Measurements from ENCODE around the gene CYP27B1. TPM values are rescaled to one million over a fixed set of nuclear protein-coding genes. Genes with fewer than 3 reads are reported as not detected.
A peak's percentile ranks its signal among the peaks of the same experiment; 100 is the strongest.

The CYP27B1 gene
- total RNA-seq, 1 donor from 2014 or later = 2.4 TPM

DNA sequence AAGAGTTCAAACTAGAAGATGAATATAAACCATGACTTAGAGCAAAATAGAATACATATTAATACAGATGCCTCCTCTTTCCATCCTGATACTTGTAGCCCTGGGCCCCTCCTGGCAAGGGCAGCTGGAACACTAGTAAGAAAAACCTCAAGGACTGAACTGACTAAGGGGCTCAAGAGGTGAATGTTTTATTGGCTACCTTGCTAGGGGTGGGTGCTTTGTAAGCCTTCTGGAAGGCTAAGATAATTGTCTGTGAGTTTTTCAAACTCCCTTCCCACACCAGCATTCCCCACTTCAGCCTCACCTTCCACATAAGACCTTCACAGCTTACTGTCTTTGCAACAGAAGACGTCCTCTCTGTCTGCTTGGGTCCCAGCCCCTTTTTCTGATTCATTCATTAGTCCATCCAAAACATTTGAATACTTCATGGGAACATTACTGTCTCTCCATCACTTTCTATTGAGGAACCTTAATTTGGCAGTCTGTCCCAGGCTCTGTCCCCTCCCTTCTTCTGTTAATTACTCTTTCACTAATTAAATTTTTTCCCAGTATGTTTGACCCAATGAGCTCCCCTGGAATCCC, 13.0 kb downstream of the CYP27B1 start:
- Mint-ChIP-seq H3K36me3 (ENCODE audit: low read depth) (peaks cover 47% of the 10 kb centered on the region), H3K9me3 (no peaks in the 10 kb centered on the region), H3K27me3 (no peaks in the 10 kb centered on the region), H3K27ac (peak overlapping the region; percentile 87), H3K4me1 (peaks cover 61% of the 10 kb centered on the region), H3K4me3 (peak overlapping the region; percentile 88)
- ChIA-PET CTCF (no interaction called here), POLR2A (interaction anchor here (0.8 to 1.0 kb wide), 3 partner anchors 9 to 18 kb away, joined by 3 to 4 read pairs (median 4); partner anchors contain the start of genes EEF1AKMT3, METTL1 and TSPAN31)
- intact Hi-C loops (cut with micrococcal nuclease) = loop anchor here (2.0 to 5.0 kb wide), 4 partner anchors 91 to 1067 kb away; partner anchors contain the start of genes ARHGAP9, DDIT3 and PTGES3
- DNase-seq (no peak), ATAC-seq (ENCODE audit: low read depth) (no peak)
- TF ChIP-seq, protein P1, sequence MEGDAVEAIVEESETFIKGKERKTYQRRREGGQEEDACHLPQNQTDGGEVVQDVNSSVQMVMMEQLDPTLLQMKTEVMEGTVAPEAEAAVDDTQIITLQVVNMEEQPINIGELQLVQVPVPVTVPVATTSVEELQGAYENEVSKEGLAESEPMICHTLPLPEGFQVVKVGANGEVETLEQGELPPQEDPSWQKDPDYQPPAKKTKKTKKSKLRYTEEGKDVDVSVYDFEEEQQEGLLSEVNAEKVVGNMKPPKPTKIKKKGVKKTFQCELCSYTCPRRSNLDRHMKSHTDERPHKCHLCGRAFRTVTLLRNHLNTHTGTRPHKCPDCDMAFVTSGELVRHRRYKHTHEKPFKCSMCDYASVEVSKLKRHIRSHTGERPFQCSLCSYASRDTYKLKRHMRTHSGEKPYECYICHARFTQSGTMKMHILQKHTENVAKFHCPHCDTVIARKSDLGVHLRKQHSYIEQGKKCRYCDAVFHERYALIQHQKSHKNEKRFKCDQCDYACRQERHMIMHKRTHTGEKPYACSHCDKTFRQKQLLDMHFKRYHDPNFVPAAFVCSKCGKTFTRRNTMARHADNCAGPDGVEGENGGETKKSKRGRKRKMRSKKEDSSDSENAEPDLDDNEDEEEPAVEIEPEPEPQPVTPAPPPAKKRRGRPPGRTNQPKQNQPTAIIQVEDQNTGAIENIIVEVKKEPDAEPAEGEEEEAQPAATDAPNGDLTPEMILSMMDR (IDR thresholded peaks at IDR 0.05) = no peak

DNA sequence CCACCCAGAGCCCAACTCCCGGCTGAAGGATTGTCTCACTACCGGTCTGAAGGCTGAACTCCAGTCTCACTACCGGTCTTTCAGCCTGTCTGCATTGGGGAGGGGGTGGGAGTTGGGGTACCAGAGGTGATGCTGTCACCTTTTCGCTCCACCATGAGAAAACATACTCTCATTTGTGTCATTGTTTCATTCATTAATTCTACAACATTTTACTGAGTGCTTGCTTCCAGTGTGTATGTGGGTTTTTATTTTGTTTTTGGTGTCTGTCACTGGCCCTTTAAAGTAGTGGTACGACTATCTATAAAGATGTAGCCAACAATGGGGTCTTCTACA, 14.2 kb downstream of the CYP27B1 start:
- Mint-ChIP-seq H3K4me3 (peak overlapping the region; percentile 90), H3K36me3 (ENCODE audit: low read depth) (peaks cover 48% of the 10 kb centered on the region), H3K4me1 (peaks cover 56% of the 10 kb centered on the region), H3K27me3 (no peaks in the 10 kb centered on the region), H3K9me3 (no peaks in the 10 kb centered on the region), H3K27ac (peak overlapping the region; percentile 87)
- POLR2A ChIA-PET = interaction anchor here (0.6 to 1.2 kb wide), 6 partner anchors 14 to 1377 kb away, joined by 3 to 6 read pairs (median 3); partner anchors contain the start of genes DDIT3, EEF1AKMT3, METTL1 and OS9
- no peak for ATAC-seq (ENCODE audit: low read depth)
- intact Hi-C loops (cut with micrococcal nuclease) = loop anchor here (1.0 to 5.0 kb wide), 9 partner anchors 8 to 1065 kb away; partner anchors contain the start of genes ARHGAP9, DDIT3, EEF1AKMT3 and METTL1
- CTCF ChIA-PET = no interaction called here
- TF ChIP-seq, protein P1 (IDR thresholded peaks at IDR 0.05) = no peak
- DNase-seq = no peak

DNA sequence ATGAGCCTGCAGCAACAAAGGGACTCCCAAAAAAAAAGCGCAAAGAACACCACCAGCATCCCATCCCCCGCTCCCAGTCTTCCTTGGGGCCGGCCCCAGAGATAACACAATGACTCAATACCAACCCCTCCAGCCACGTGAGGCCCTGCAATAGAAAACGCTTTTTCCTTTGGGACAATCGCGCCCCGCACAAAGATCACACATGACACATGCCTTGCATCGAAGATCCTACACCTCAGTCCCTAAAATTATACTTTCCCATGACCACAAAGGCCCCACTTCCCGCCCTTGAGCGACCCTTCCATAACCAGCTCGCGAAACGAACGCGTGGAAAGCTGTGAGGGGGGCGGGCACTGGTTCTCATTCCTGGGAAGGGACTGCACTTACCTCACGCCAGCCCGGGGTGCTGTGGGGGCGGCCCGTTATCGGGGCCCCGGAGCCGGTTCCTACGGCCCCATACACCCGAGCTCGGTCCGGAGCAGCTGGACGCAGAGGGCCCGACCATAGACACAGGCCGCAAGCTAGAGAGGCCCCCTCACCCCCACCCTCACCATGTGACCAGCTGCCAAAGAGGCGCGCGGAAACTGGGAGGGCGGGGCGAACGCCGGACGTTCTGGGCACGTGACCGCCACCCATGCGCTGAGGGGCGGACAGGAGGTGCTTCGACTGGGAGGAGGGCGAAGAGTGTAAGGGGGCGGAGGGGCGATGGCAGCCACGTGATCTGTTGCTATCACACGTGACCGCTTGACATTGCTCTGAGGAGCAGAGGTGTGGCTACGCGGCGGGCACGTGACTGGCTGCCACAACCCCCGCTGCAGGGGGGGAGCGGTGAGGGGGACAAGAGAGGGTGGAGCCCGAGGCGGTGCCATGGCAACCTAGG, 14.8 kb downstream of the CYP27B1 start, which contains the start of gene CDK4:
Gene CDK4, minus strand, starts transcription at position 523 of the 880 bp plus-strand sequence. CDS start 593 bp downstream, outside the sequence.
- ChIA-PET CTCF (no interaction called here), POLR2A (interaction anchor here (0.6 to 1.2 kb wide), 8 partner anchors 10 to 1376 kb away, joined by 3 to 6 read pairs (median 3); partner anchors contain the start of genes DDIT3, EEF1AKMT3, METTL1 and OS9)
- peak within 1 kb of the TSS; percentile 87 for H3K27ac Mint-ChIP-seq
- peak within 1 kb of the TSS; percentile 90 for H3K4me3 Mint-ChIP-seq
- intact Hi-C loops (cut with micrococcal nuclease) = loop anchor here (1.0 to 5.0 kb wide), 9 partner anchors 8 to 1065 kb away; partner anchors contain the start of genes ARHGAP9, DDIT3, EEF1AKMT3 and METTL1
- peaks cover 55% of the 10 kb centered on the region for H3K4me1 Mint-ChIP-seq
- H3K36me3 Mint-ChIP-seq (ENCODE audit: low read depth) = peaks cover 51% of the 10 kb centered on the region
- DNase-seq (peak; percentile 94), ATAC-seq (ENCODE audit: low read depth) (peak; percentile 76)
- no peaks in the 10 kb centered on the region for H3K27me3 Mint-ChIP-seq
- H3K9me3 Mint-ChIP-seq = no peaks in the 10 kb centered on the region
- TF ChIP-seq, protein P1 (IDR thresholded peaks at IDR 0.05) = no peak

DNA sequence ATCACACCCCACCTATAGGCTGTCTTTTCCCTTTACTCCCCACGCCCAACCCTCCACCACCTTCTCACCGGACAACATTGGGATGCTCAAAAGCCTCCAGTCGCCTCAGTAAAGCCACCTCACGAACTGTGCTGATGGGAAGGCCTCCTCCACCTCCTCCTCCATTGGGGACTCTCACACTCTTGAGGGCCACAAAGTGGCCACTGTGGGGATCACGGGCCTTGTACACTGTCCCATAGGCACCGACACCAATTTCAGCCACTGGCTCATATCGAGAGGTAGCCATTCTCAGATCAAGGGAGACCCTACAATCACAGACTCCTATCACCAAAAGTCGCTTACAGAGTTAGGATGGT, 15.5 kb downstream of the CYP27B1 start:
- H3K27me3 Mint-ChIP-seq = no peaks in the 10 kb centered on the region
- ChIA-PET POLR2A (interaction anchor here (0.9 to 1.2 kb wide), 5 partner anchors 10 to 85 kb away, joined by 3 to 6 read pairs (median 3); partner anchors contain the start of genes EEF1AKMT3, METTL1 and OS9), CTCF (no interaction called here)
- intact Hi-C loops (cut with micrococcal nuclease) = loop anchor here (5.0 kb wide), 2 partner anchors 274 to 1064 kb away; partner anchors contain the start of genes ARHGAP9 and PTGES3
- DNase-seq (no peak), ATAC-seq (ENCODE audit: low read depth) (no peak)
- no peaks in the 10 kb centered on the region for H3K9me3 Mint-ChIP-seq
- peaks cover 52% of the 10 kb centered on the region for H3K4me1 Mint-ChIP-seq
- peak overlapping the region; percentile 87 for H3K27ac Mint-ChIP-seq
- peaks cover 55% of the 10 kb centered on the region for H3K36me3 Mint-ChIP-seq (ENCODE audit: low read depth)
- TF ChIP-seq, protein P1 (IDR thresholded peaks at IDR 0.05) = no peak
- peak overlapping the region; percentile 90 for H3K4me3 Mint-ChIP-seq
